NCI-H2227 (cell line): ENCODE data around the gene DTWD2.
"Not testable (repeated sequence)": the region's sequence is repeated elsewhere in the genome, so short reads cannot be mapped to it uniquely, and the experiment has no call there.

ENCODE experiments used
- DNase-seq: peaks from one replicate; lab custom pipeline; 2025; ENCODE audit not compliant: unreplicated experiment; lab: John Stamatoyannopoulos, UW

The DTWD2 gene

GRCh38 chr5:118952992-118953651 is 35.2 kb downstream of the DTWD2 start:
- DNase-seq: no peak

- not testable (repeated sequence) for DNase-seq
Measured at GRCh38 chr5:118952306-118952705, 36.0 kb downstream of the DTWD2 start.

GRCh38 chr5:118950354-118950753 is 38.0 kb downstream of the DTWD2 start:
- not testable (repeated sequence) for DNase-seq

GRCh38 chr5:118946138-118946800 is 42.1 kb downstream of the DTWD2 start:
- no peak for DNase-seq

- no peak for DNase-seq
Measured at GRCh38 chr5:118937393-118938061, 50.8 kb downstream of the DTWD2 start.

- no peak for DNase-seq
Measured at GRCh38 chr5:118933703-118934102, 54.6 kb downstream of the DTWD2 start.

GRCh38 chr5:118931564-118931963 is 56.8 kb downstream of the DTWD2 start:
- DNase-seq: no peak

GRCh38 chr5:118924006-118924389 is 64.3 kb downstream of the DTWD2 start:
- DNase-seq: no peak

GRCh38 chr5:118923295-118924005 is 64.9 kb downstream of the DTWD2 start:
- no peak for DNase-seq

GRCh38 chr5:118921866-118922265 is 66.5 kb downstream of the DTWD2 start:
- DNase-seq: no peak

- no peak for DNase-seq
Measured at GRCh38 chr5:118919016-118919415, 69.3 kb downstream of the DTWD2 start.

GRCh38 chr5:118918232-118918631 is 70.1 kb downstream of the DTWD2 start:
- no peak for DNase-seq

GRCh38 chr5:118907536-118907935 is 80.8 kb downstream of the DTWD2 start:
- not testable (repeated sequence) for DNase-seq

GRCh38 chr5:118906947-118907346 is 81.4 kb downstream of the DTWD2 start:
- no peak for DNase-seq

- DNase-seq: no peak
Measured at GRCh38 chr5:118905196-118905595, 83.2 kb downstream of the DTWD2 start.

- DNase-seq: no peak
Measured at GRCh38 chr5:118902656-118903438, 85.5 kb downstream of the DTWD2 start.

GRCh38 chr5:118894709-118895108 is 93.6 kb downstream of the DTWD2 start:
- no peak for DNase-seq

- DNase-seq: no peak
Measured at GRCh38 chr5:118891252-118891651, 97.1 kb downstream of the DTWD2 start.

- DNase-seq: no peak
Measured at GRCh38 chr5:118889165-118889564, 99.2 kb downstream of the DTWD2 start.

GRCh38 chr5:118888556-118888955 is 99.8 kb downstream of the DTWD2 start:
- no peak for DNase-seq

GRCh38 chr5:118883362-118883761 is 105.0 kb downstream of the DTWD2 start:
- no peak for DNase-seq
